Panc1 (cell line): Measurements from ENCODE around the gene CSK.

Experiments used
- CTCF ChIP-seq: fragments of 450-650 bp; IDR thresholded peaks from 2 replicates; pipeline ENCODE4 v1.5.1; 2017; ENCODE audit warnings: mild to moderate bottlenecking
- REST ChIP-seq, 2 experiments: IDR thresholded peaks; 2 replicates each; pipeline ENCODE4 v1.6.1; 2011 to 2012; ENCODE audit warnings: low read depth in 2 of 2, control low read depth in 1 of 2, low read length in 1 of 2, mild to moderate bottlenecking in 1 of 2, moderate library complexity in 1 of 2; ENCODE audit not compliant: insufficient read depth in 1 of 2

- TF ChIP-seq REST (IDR thresholded peaks at IDR 0.05; ENCODE audit: insufficient read depth in 1 of 2, low read depth in 2 of 2, low read length in 1 of 2) (no peak), CTCF (no peak)
Measured at GRCh38 chr15:74748322-74748946, 33.4 kb upstream of the CSK start, which contains the start of gene CYP1A2.
